NOMO-1 treated with dmso at 0.1 percent for 144 hours (cell line): ENCODE results near the gene MIB2.
A peak's percentile ranks its signal among the peaks of the same experiment; 100 is the strongest.
"Not testable (repeated sequence)": the region's sequence is repeated elsewhere in the genome, so short reads cannot be mapped to it uniquely, and the experiment has no call there.

Experiments used
- DNase-seq: peaks from one replicate; lab custom pipeline; 2025; ENCODE audit not compliant: unreplicated experiment; lab: John Stamatoyannopoulos, UW

The MIB2 gene

GRCh38 chr1:1646326-1646725 lies 31.0 kb downstream of the MIB2 start:
- DNase-seq: not testable (repeated sequence)

- not testable (repeated sequence) for DNase-seq
Observed at GRCh38 chr1:1647567-1648241, 32.4 kb downstream of the MIB2 start.

- DNase-seq: not testable (repeated sequence)
Observed at GRCh38 chr1:1648265-1648664, 33.0 kb downstream of the MIB2 start.

- DNase-seq: peak; percentile 86
Observed at GRCh38 chr1:1658583-1659549, 43.6 kb downstream of the MIB2 start, which contains the start of gene CDK11B. TSS of gene CDK11B (minus strand) at chr1:1659004. CDS start at chr1:1657485, 1,519 bp downstream.

GRCh38 chr1:1662392-1662791 lies 47.1 kb downstream of the MIB2 start:
- DNase-seq: not testable (repeated sequence)

GRCh38 chr1:1662830-1663560 lies 47.7 kb downstream of the MIB2 start:
- not testable (repeated sequence) for DNase-seq

GRCh38 chr1:1664318-1664717 lies 49.0 kb downstream of the MIB2 start:
- DNase-seq: not testable (repeated sequence)

- DNase-seq: no peak
Observed at GRCh38 chr1:1664941-1665814, 49.9 kb downstream of the MIB2 start.

GRCh38 chr1:1665815-1666251 lies 50.5 kb downstream of the MIB2 start:
- no peak for DNase-seq

- no peak for DNase-seq
Observed at GRCh38 chr1:1666526-1666925, 51.2 kb downstream of the MIB2 start.

GRCh38 chr1:1669468-1670440 lies 54.5 kb downstream of the MIB2 start:
- DNase-seq: no peak

- no peak for DNase-seq
Observed at GRCh38 chr1:1670866-1671265, 55.6 kb downstream of the MIB2 start.

GRCh38 chr1:1671365-1672119 lies 56.2 kb downstream of the MIB2 start:
- no peak for DNase-seq

GRCh38 chr1:1672181-1672965 lies 57.1 kb downstream of the MIB2 start:
- no peak for DNase-seq

GRCh38 chr1:1674806-1675205 lies 59.5 kb downstream of the MIB2 start:
- not testable (repeated sequence) for DNase-seq

GRCh38 chr1:1675218-1675617 lies 59.9 kb downstream of the MIB2 start:
- not testable (repeated sequence) for DNase-seq

GRCh38 chr1:1676087-1676486 lies 60.8 kb downstream of the MIB2 start:
- not testable (repeated sequence) for DNase-seq
